NCI-H446 treated with DMSO at 0.1 percent for 48 hours (cell line): ENCODE measurements around the gene UGT1A8.
"Not testable (repeated sequence)": the region's sequence is repeated elsewhere in the genome, so short reads cannot be mapped to it uniquely, and the experiment has no call there.

ENCODE experiments used
- DNase-seq: peaks from one replicate; lab custom pipeline; 2025; lab: John Stamatoyannopoulos, UW

UGT1A8 gene

DNA sequence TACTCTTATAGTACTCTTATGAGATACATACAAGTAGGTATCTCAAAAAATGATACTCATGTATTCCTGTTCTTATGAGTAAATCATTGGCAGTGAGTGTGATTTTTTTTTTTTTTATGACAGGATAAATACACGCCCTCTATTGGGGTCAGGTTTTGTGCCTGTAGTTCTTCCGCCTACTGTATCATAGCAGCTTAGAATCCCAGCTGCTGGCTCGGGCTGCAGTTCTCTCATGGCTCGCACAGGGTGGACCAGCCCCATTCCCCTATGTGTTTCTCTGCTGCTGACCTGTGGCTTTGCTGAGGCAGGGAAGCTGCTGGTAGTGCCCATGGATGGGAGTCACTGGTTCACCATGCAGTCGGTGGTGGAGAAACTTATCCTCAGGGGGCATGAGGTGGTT lies at the start of gene UGT1A8:
UGT1A8 (plus strand) TSS at position 158 of the 400 bp plus-strand sequence; CDS start at position 233, 75 bp downstream.
- not testable (repeated sequence) for DNase-seq

DNA sequence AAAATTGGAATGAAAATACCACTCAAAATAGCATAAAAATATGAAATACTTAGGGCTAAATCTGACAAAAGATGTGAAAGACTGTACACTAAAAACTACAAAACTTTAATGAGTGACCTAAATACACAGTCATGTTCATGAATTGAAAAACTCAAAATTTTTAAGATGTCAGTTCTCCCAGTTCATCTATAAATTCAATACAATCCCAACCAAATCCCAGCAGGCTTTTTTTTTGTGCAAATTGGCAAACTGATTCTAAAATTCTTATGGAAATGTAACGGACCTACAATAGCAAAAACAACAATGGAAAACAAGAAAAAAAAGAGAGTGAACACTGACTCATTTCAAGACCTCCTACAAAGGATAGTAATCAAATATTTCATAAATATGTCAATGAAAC lies 46.4 kb upstream of the UGT1A8 start:
- DNase-seq: no peak

DNA sequence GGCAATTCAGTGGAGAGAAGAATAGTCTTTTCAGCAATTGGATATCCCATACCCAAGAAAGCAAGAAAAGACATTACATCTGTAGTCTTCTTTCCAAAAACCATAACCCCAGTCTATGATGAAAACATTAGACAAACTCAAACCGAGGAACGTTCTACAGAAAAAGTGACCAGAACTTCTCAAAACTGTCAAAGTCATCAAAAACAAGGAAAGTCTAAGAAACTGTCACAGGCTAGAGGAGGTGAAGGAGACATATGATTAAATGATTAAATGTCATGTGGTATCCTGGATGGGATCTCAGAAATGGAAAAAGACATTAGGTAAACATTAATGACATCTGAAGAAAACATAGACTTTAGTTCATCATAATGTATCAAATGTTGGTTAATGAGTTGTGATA lies 46.0 kb upstream of the UGT1A8 start:
- DNase-seq: no peak

DNA sequence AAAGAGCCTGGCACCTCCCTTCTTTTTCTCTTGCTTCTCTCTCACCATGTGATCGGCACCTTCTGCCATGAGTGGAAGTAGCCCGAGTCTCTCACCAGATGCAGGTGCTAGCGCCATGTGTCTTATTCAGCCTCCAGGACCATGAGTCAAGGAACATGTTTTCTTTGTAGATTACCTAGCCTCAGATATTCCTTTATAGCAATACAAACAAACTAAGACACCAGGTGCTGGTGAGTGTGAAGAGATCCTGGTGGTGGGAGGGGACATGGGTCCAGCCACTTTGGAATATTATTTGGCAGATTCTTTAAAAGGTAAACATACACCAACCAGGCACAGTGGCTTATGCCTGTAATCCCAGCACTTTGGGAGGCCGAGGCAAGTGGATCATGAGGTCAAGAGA lies 45.0 kb upstream of the UGT1A8 start:
- DNase-seq: no peak

DNA sequence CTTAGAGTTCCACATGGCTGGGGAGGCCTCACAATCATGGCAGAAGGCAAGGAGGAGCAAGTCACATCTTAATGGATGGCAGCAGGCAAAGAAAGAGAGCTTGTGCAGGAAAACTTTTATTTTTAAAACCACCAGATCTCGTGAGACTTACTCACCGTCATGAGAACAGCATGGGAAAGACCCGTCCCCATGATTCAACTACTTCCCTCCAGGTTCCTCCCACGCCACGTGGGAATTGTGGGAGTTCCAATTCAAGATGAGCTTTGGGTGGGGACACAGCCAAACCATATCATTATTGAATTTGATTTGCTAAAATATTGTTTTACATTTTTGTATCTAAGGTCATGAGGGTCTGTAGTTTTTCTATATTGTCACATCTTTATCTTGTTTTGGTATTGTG lies 40.1 kb upstream of the UGT1A8 start:
- DNase-seq: not testable (repeated sequence)

DNA sequence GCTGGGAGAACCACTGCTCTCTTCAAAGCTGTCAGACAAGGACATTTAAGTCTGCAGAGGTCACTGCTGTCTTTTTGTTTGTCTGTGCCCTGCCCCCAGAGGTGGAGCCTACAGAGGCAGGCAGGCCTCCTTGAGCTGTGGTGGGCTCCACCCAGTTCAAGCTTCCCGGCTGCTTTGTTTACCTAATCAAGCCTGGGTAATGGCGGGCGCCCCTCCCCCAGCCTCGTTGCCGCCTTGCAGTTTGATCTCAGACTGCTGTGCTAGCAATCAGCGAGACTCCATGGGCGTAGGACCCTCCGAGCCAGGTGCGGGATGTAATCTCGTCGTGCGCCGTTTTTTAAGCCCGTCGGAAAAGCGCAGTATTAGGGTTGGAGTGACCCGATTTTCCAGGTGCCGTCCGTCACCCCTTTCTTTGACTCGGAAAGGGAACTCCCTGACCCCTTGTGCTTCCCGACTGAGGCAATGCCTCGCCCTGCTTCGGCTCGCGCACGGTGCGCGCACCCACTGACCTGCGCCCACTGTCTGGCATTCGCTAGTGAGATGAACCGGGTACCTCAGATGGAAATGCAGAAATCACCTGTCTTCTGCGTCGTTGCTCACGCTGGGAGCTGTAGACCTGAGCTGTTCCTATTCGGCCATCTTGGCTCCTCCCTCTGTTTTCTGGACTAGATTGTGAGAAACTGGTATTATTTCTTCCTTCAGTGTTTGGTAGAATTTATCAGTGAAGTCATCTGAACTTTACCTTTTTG lies 34.0 kb upstream of the UGT1A8 start:
- DNase-seq: not testable (repeated sequence)

DNA sequence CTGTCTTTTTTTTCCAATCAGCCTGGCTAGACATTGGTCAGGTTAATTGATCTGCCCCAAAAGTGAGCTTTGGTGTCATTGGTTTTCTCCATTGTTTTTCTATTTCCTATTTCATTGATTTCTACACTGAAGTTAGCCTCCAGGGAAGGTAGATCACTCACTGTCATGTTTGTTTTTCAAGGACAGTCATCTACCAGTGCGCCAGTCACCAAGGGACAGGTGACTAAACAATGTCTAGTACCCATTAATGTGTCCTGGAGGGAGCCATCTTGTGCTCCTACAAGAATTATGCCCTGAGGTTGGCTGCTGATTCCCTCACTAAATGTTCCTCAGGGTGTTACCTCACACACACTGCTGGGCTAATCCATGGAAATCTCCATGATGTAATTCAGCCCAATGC lies 33.2 kb upstream of the UGT1A8 start:
- DNase-seq: no peak

DNA sequence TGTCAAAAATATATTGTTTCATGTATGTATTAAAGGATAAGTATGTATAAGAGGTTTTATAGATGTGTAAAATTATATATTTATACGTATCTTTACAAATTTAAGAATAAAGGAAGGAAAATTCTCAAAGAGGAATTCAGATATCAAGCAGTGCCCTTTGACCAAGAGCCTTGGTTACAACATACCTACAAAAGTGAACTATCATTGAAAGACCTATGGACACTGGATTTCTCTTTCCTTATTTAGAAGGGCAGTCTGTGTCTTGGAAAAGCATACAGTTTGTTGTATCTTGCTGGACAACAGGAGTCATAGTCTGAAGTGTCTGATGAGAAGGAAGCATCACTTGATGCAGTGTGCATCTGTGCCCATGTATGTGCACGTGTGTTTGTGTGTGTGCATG lies 29.0 kb upstream of the UGT1A8 start:
- DNase-seq: no peak

DNA sequence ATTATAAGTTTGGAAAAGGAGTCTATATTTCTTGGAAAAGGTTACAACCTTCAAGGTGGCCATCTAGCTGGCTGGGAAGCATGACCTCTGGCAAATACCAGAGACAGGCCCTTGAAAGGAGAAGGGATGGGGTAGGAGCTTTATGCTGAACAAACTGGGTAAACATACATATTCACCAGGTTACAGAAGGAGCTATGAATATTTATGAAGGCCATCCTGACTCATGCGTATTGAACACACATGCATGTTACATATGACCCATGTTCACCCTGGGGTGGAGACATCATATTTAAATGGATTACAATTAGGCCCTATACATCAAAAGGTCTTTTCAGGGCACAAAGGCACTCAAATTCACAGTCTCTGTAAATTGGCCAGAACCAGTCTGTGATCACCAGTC lies 24.7 kb upstream of the UGT1A8 start:
- DNase-seq: not testable (repeated sequence)

DNA sequence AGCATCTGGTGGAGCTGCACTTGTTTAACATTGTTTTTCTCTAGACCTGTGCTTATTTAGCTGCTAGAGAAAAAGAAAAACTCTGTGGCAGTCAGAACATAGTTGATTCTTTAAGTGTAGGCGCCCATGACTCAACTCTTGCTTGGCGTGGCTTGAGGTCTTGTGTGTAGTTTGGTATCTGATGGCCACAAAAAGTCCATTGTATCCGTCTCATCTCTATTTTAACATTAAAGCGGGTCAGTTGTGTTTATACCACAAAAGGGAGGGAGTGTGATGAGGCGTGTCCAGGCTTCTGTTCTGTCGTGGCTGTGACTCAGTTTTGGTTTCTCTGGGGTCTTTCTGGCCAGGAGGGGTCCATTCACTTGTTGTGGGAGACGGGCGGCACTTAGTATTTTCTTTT lies 24.2 kb upstream of the UGT1A8 start:
- DNase-seq: no peak

DNA sequence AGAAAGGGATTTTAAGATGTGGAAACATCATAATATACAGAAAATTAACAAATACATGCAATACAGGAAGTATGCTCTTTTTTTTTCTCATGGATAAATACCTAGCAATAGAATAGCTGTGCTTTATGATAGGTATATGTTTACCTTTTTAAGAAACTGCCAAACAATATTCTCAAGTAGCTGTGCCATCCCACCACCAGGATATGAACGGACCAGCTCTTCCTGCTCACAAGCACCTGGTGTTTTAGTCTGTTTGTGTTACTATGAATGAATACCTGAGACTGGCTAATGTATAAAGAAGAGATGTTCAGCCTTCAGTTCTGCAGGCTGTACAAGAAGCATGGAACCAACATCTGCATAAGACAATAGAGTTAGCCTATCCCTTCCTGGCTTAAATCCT lies 19.9 kb upstream of the UGT1A8 start:
- DNase-seq: no peak

DNA sequence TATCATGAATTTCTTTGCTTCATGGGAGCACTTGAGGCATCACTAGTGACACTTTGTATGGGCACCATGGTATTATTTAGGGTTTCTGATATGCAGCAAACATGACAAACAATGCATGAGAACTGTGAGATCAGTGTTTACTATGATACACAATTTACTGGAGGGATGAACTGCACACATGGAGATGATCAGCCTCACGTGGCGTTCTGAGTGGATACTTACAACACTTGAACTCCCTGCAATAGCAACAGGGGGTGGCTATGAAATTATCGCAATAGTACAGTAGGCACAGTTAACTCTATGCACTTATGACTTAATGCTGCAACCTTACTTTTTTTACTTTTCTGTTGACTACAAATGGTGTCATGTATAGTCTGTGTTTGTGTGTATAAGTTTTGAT lies 18.5 kb upstream of the UGT1A8 start:
- DNase-seq: no peak

DNA sequence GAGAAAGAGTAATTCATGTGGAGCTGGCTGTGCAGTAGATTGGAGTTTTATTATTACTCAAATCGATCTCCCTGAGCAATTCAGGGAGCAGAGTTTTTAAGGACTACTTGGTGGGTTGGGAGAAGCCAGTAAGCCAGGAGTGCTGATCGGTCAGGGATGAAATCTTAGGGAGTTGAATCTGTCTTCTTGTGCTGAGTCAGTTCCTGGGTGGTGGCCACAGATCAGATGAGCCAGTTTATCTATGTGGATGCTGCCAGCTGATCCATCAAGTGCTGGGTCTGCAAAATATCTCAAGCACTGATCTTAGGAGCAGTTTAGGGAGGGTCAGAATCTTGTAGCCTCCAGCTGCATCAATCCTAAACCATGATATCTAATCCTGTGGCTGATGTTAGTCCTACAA lies 17.0 kb upstream of the UGT1A8 start:
- DNase-seq: no peak

DNA sequence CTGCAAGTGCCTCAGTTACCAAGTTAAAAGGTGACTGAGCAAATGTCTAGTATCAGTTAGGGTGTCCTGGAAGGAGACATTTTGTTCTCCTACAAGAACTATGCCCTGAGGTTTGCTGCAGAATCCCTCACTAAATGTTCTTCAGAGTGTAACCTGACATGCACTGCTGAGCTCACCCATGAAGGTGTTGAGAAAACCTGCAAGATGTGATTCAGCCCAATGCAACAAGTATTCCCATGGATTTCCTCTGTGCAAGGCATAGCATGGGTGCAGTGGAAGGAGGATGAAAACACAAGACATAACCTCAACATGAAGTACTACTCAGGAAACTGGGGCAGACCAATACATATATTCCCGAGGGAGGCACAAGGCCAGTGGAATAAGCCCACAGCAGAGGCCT lies 15.4 kb upstream of the UGT1A8 start:
- DNase-seq: no peak

DNA sequence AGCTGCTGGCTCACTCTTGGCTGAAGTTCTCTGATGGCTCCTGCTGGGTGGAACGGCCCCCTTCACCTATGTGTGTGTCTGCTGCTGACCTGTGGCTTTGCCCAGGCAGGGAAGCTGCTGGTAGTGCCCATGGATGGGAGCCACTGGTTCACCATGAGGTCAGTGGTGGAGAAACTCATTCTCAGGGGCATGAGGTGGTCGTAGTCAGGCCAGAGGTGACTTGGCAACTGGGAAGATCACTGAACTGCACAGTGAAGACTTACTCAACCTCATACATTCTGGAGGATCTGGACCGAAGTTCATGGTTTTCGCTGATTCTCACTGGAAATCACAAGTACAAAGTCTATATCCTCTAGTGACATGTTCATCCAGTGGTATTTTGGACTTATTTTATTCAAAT lies 13.9 kb upstream of the UGT1A8 start:
- DNase-seq: no peak

DNA sequence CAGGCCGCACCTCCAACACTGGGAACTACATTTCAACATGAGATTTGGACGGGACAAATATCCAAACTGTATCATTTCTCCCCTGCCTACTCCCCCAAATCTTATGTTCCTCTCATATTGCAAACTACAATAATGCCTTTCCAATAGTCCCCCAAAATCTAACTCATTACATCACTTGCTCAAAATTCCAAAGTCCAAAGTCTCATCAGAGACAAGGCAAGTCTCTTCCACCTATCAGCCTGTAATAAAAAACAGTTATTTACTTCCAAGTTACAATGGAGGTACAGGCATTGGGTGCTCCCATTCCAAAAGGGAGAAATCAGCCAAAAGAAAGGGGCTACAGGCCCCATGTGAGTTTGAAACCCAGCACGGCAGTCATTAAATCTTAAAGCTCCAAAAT lies 12.6 kb upstream of the UGT1A8 start:
- DNase-seq: no peak

DNA sequence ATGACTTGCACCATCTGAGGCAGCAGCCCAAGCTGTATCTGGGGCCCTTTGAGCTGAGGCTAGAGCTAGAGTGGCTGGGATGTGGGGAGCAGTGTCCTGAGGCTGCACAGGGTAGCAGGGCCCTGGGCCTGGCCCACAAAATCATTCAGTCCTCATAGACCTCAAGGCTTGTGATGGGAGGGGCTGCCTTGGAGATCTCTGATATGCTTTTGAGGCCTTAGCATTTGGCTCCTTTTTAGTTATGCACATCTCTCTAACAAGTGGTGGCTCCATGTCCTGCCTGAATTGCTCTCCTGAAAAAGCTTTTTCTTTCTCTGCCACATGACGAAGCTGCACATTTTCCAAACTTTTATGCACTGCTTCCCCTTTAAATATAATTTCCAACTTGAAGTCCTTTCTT lies 11.8 kb upstream of the UGT1A8 start:
- DNase-seq: no peak

DNA sequence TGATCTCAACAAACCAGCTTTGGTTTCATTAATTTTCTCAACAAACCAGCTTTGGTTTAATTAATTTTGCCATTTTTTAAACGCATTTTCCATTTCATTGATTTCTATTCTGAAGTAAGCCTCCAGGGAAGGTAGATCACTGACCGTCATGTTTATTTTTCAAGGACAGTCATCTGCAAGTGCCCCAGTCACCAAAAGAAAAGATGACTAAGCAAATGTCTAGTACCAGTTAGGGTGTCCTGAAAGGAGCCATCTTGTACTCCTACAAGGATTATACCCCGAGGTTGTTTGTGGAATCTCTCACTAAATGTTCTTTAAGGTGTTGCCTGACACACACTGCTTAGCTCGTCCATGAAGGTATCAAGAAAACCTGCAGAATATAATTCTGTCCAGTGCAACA lies 6.1 kb upstream of the UGT1A8 start:
- no peak for DNase-seq

DNA sequence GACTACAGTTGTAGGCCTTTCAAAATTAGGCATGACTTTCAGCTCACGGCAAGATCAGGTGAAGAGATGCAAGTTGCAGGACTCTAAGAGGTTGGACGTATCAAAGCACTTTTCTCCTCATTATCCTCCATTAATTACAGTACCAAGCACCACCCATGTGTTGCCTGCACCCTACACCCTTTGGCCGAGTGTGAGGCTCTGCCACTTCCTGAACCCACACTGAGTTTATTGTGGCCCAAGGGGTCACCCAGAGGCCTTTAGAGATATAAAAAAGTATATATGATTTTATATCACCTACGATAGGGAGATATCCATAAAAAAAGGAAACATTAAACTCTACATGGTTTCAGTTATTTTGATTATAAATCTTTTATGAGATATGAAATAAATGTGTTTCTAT lies 2.8 kb downstream of the UGT1A8 start:
- DNase-seq: no peak

DNA sequence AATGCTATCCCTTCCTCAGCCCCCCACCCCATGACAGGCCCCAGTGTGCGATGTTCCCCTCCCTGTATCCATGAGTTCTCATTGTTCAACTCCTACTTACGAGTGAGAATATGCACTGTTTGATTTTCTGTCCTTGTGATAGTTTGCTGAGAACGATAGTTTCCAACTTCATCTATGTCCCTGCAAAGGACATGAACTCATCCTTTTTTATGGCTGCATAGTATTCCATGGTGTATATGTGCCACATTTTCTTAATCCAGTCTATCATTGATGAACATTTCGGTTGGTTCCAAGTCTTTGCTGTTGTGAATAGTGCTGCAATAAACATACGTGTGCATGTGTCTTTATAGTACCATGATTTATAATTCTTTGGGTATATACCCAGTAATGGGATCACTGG lies 4.4 kb downstream of the UGT1A8 start:
- DNase-seq: not testable (repeated sequence)

DNA sequence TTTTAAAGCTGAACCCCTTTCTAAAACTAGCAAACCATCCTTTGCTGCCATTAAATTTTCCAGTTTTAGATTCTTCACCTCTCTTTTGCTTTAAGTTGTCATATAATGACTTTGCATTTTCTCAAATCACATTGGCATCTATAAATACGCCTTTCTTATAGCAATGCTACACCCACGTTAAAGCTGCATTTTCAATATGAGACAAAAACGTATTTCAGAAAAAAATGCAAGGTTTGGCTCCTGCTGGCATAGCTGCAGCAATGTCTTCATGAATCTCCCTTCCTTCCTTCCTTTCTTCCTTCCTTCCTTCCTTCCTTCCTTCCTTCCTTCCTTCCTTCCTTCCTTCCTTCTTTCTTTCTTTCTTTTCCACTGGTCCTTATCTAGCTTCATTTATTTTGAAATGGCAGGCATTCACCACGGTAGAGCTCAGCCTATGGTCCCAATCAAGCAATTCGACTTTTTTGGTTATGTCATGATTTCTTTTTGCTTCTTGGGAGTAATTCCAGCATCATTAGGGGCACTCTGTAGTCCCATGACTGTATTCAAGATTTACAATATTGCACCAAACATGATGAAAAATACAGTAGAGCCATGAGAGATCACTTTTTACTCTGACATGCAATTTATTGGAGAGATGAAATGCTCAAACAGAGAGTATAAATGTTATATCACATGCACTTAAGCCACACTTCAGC lies 10.0 kb downstream of the UGT1A8 start:
- DNase-seq: no peak

DNA sequence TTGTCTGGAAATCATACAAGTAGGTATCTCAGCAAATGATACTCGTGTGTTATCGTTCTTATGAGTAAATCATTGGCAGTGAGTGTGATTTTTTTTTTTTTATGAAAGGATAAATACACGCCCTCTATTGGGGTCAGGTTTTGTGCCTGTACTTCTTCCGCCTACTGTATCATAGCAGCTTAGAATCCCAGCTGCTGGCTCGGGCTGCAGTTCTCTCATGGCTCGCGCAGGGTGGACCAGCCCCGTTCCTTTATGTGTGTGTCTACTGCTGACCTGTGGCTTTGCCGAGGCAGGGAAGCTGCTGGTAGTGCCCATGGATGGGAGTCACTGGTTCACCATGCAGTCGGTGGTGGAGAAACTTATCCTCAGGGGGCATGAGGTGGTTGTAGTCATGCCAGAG lies 18.9 kb downstream of the UGT1A8 start, which contains the start of gene UGT1A10:
UGT1A10 (plus strand) TSS at position 143 of the 400 bp plus-strand sequence; CDS start at position 218, 75 bp downstream.
- DNase-seq: not testable (repeated sequence)

DNA sequence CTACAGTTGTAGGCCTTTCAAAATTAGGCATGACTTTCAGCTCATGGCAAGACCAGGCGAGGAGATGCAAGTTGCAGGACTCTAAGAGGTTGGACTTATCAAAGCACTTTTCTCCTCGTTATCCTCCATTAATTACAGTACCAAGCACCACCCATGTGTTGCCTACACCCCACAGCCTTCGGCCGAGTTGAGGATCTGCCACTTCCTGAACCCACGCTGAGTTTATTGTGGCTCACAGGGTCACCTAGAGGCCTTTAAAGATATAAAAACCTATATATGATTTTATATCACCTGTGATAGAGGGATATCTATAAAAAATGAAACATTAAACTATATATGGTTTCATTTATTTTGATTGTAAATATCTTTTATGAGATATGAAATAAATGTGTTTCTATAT lies 21.4 kb downstream of the UGT1A8 start:
- DNase-seq: no peak

DNA sequence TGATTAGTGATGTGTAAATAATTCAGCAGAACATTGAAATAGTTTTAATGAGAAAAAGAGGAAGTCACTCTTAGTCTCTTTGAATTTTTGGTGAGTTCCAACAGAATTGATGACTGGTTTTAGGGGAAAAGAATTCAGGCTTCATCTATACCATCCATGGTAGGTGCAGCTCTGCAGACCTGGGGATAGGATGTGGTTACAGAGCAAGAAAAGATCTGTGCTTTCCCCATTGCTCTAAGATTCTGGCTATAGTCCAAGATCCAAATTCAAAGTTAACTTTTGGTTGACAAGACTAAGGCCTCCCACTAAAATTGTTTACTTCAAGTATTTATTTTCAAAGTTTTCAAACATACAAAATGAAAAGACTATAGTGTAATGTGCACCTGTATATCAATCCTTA lies 22.4 kb downstream of the UGT1A8 start:
- no peak for DNase-seq
